IMR-90 (cell line): Measurements from ENCODE around the gene ZNRD2. TPM values are rescaled to one million over a fixed set of nuclear protein-coding genes. Genes with fewer than 3 reads are reported as not detected.
A peak's percentile ranks its signal among the peaks of the same experiment; 100 is the strongest.

Experiments used
- ATAC-seq: fragments of 200-7000 bp; cut with Tn5 transposase; 2 replicates; pipeline ENCODE4 v1.9.1; 2020; ENCODE audit warnings: low read depth, mild to moderate bottlenecking, moderate library complexity
- BruUV-seq: library from RNA; stranded (reverse); fragments of 400-500 nt; replicated peaks from 2 replicates; lab custom pipeline; 2021; lab: Mats Ljungman, UMichigan
- CTCF ChIA-PET: fragments of 300-600 bp; formaldehyde crosslinking; extraction: SDS; loops from one replicate; lab custom pipeline; 2021; ENCODE audit warnings: antibody characterized with exemption; lab: Yijun Ruan, JAX
- POLR2A ChIA-PET: fragments of 300-600 bp; sonication (Branson Sonifier 250); formaldehyde crosslinking; loops from one replicate; lab custom pipeline; 2022; ENCODE audit warnings: antibody characterized with exemption; ENCODE audit not compliant: unreplicated experiment; lab: Charles Lee
- DNase-seq: peaks from one replicate; pipeline ENCODE4 v3.0.0; 2013
- H2AFZ ChIP-seq: replicated peaks from 2 replicates; pipeline ENCODE3; 2013; ENCODE audit warnings: low read length, mild to moderate bottlenecking; ENCODE audit not compliant: poor library complexity
- H2AK5ac ChIP-seq: 2 replicates; pipeline ENCODE4 v1.6.1; 2013; ENCODE audit warnings: low read depth, low read length, inconsistent platforms
- H2AK9ac ChIP-seq: replicated peaks from 2 replicates; pipeline ENCODE3; 2013; ENCODE audit warnings: mild to moderate bottlenecking, low read depth, low read length, moderate library complexity; ENCODE audit not compliant: poor library complexity
- H2BK120ac ChIP-seq: 2 replicates; pipeline ENCODE4 v1.6.1; 2013; ENCODE audit warnings: low read depth, low read length, inconsistent platforms
- H2BK15ac ChIP-seq: 3 replicates; pipeline ENCODE4 v1.6.1; 2013; ENCODE audit warnings: low read depth, low read length, inconsistent platforms
- H2BK20ac ChIP-seq: 2 replicates; pipeline ENCODE4 v1.6.1; 2013; ENCODE audit warnings: low read depth, mild to moderate bottlenecking, inconsistent platforms, low read length, moderate library complexity
- H2BK5ac ChIP-seq: 2 replicates; pipeline ENCODE4 v1.6.1; 2013; ENCODE audit warnings: mild to moderate bottlenecking, low read depth, low read length, inconsistent platforms; ENCODE audit not compliant: poor library complexity, severe bottlenecking
- H3K14ac ChIP-seq: replicated peaks from 2 replicates; pipeline ENCODE4 v1.6.1; 2013; ENCODE audit warnings: low read depth, low read length, inconsistent platforms
- H3K18ac ChIP-seq: 2 replicates; pipeline ENCODE4 v1.6.1; 2013; ENCODE audit warnings: low read depth, low read length, control low read depth
- H3K23ac ChIP-seq: 2 replicates; pipeline ENCODE4 v1.6.1; 2013; ENCODE audit warnings: low read depth, low read length, inconsistent platforms
- H3K27ac ChIP-seq: 2 replicates; pipeline ENCODE4 v1.5.1; 2013; ENCODE audit warnings: mild to moderate bottlenecking, control low read depth, low read length; ENCODE audit not compliant: insufficient read depth
- H3K27me3 ChIP-seq: 2 replicates; pipeline ENCODE4 v1.6.1; 2013; ENCODE audit warnings: low read length; ENCODE audit not compliant: control insufficient read depth, insufficient read depth
- H3K36me3 ChIP-seq: 2 replicates; pipeline ENCODE4 v1.6.1; 2013; ENCODE audit warnings: low read length, mixed read lengths; ENCODE audit not compliant: control insufficient read depth, insufficient read depth
- H3K4ac ChIP-seq: 2 replicates; pipeline ENCODE4 v1.6.1; 2013; ENCODE audit warnings: low read depth, low read length, inconsistent platforms
- H3K4me1 ChIP-seq: 2 replicates; pipeline ENCODE4 v1.6.1; 2013; ENCODE audit warnings: low read length, mixed read lengths; ENCODE audit not compliant: control insufficient read depth, insufficient read depth
- H3K4me2 ChIP-seq: 2 replicates; pipeline ENCODE4 v1.6.1; 2013; ENCODE audit warnings: low read depth, mild to moderate bottlenecking, control low read depth, low read length, moderate library complexity
- H3K4me3 ChIP-seq: 2 replicates; pipeline ENCODE4 v1.5.1; 2013; ENCODE audit warnings: low read depth, mild to moderate bottlenecking, control low read depth, low read length, moderate library complexity; ENCODE audit not compliant: insufficient read depth
- H3K56ac ChIP-seq: 2 replicates; pipeline ENCODE4 v1.6.1; 2013; ENCODE audit warnings: low read length, inconsistent platforms; ENCODE audit not compliant: insufficient read depth; ENCODE audit errors: extremely low read depth
- H3K79me1 ChIP-seq, 2 experiments: 2 replicates each; pipeline ENCODE4 v1.6.1; 2013; ENCODE audit warnings: low read length in 2 of 2, inconsistent platforms in 1 of 2, low read depth in 1 of 2
- H3K9ac ChIP-seq: 2 replicates; pipeline ENCODE4 v1.6.1; 2013; ENCODE audit warnings: low read depth, low read length, control low read depth
- H3K9me1 ChIP-seq: 2 replicates; pipeline ENCODE4 v1.6.1; 2013; ENCODE audit warnings: low read length, inconsistent platforms; ENCODE audit not compliant: insufficient read depth
- H3K9me3 ChIP-seq: 2 replicates; pipeline ENCODE4 v1.6.1; 2013; ENCODE audit warnings: low read length; ENCODE audit not compliant: control insufficient read depth, insufficient read depth
- H4K20me1 ChIP-seq: 2 replicates; pipeline ENCODE4 v1.6.1; 2013; ENCODE audit warnings: low read length, inconsistent platforms; ENCODE audit not compliant: insufficient read depth
- H4K5ac ChIP-seq: 2 replicates; pipeline ENCODE4 v1.6.1; 2013; ENCODE audit warnings: mild to moderate bottlenecking, low read depth, low read length, control low read depth
- H4K8ac ChIP-seq, 2 experiments: 2 replicates each; pipeline ENCODE4 v1.6.1; 2013; ENCODE audit warnings: low read depth in 2 of 2, low read length in 2 of 2, control low read depth in 1 of 2, inconsistent platforms in 1 of 2
- H4K91ac ChIP-seq: 2 replicates; pipeline ENCODE4 v1.6.1; 2013; ENCODE audit warnings: low read depth, low read length, inconsistent platforms; ENCODE audit not compliant: insufficient read depth
- MAZ ChIP-seq: IDR thresholded peaks from 2 replicates; pipeline ENCODE4 v1.6.1; 2012; ENCODE audit warnings: low read depth, mild to moderate bottlenecking, low read length, improper control_type of control experiment, moderate library complexity, borderline replicate concordance
- MXI1 ChIP-seq: IDR thresholded peaks from 2 replicates; pipeline ENCODE4 v1.6.1; 2012; ENCODE audit warnings: low read depth, mild to moderate bottlenecking, low read length, moderate library complexity, borderline replicate concordance
- RAD21 ChIP-seq: IDR thresholded peaks from 2 replicates; pipeline ENCODE4 v1.6.1; 2012; ENCODE audit warnings: low read length, improper control_type of control experiment
- RCOR1 ChIP-seq: IDR thresholded peaks from 2 replicates; pipeline ENCODE4 v1.6.1; 2012; ENCODE audit warnings: mild to moderate bottlenecking, low read length, improper control_type of control experiment; ENCODE audit not compliant: insufficient replicate concordance
- USF2 ChIP-seq: fragments of 150-350 bp; IDR thresholded peaks from 2 replicates; pipeline ENCODE4 v1.6.1; 2017; ENCODE audit warnings: mild to moderate bottlenecking, antibody characterized with exemption, low read length, low read depth
- WGBS, 2 experiments: methylation state at CpG; one replicate each; pipeline versions ENCODE4 v1.1.5 to v1.1.7; 2013; ENCODE audit warnings: missing lambda C conversion rate in 2 of 2; ENCODE audit not compliant: insufficient read length in 1 of 2; ENCODE audit errors: extremely low coverage in 2 of 2; 5-methylcytosine and 5-hydroxymethylcytosine counted together
- dilution Hi-C: fragments of 300-500 bp; cut with HindIII; formaldehyde crosslinking; loops from one replicate; pipeline ENCODE4 v1.14.3; 2018; ENCODE audit warnings: low sequenced_read_pairs; ENCODE audit not compliant: unreplicated experiment
- in situ Hi-C: fragments of 300-500 bp; cut with MboI; formaldehyde crosslinking; loops from 3 replicates; pipeline ENCODE4 v1.14.3; 2019; ENCODE audit warnings: low sequenced_read_pairs, inconsistent platforms, mixed read lengths
- intact Hi-C: fragments of 100-400 bp; cut with micrococcal nuclease; formaldehyde crosslinking; loops from 2 replicates; pipeline ENCODE4 v1.10.0; 2022
- polyA plus RNA-seq, 3 experiments: library from polyadenylated mRNA; depleted of rRNA; stranded (reverse); fragments of >200 nt; gene quantifications; 2 replicates each; pipeline ENCODE4 v1.2.3, GENCODE V29; 2012; ENCODE audit warnings: low replicate concordance in 1 of 3
- total RNA-seq: library from RNA; depleted of rRNA; stranded (reverse); fragments of >200 nt; gene quantifications from 2 replicates; pipeline ENCODE4 v1.2.3, GENCODE V29; 2012

Gene ZNRD2
- total and polyA plus RNA-seq, 2 of the 4 experiments (the other 2 are of a cell fraction) = 75.6 to 90.3 TPM

DNA sequence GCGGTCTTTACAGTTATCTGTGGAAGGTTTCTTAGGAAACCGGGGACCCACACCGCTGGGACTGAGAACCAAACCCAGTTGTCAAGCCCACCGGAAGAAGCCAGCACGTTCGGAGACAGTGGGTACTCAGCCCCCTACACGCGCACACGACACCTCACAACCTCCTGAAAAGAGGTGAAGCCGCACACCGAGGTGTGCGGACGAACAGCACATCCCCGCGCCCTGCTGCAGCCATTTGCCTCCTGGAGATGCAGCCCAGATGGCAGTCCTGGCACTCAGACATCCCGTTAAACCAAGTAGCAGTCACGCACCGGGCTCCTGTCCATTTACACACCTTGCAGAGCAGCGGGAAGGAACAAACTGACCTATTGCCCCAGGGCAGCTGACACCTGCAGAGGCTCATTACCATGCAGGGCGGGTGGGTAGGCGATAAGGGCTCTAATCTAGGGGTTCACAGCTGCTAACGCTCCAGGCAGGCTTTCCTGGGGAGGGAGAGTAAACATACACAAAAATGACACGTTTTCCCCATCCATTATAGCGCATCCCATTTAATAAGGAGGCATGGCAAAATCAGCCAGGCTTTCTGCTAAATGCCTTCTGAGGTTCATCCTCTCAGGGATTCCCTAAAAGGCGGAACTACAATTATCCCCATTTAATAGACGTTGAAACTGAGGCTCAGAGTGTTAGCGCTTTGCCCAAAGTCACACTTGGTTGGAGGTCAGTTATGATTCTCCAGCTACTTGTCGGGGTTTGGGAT lies 4.7 kb downstream of the ZNRD2 start:
- Histone ChIP-seq H2BK15ac (peak overlapping the region; percentile 76; the same call in 2 of the 3 replicates), H2BK5ac (peak overlapping the region; percentile 76), H2AK5ac (peak overlapping the region; percentile 98), H2AFZ (peak overlapping the region; percentile 90), H2BK20ac (peak overlapping the region; percentile 34; the same call in 1 of the 2 replicates), H3K9me3 (no peaks in the 10 kb centered on the region), H3K79me1 (peaks cover 24 to 73% of the 10 kb centered on the region in 2 experiments), H4K91ac (peak overlapping the region; percentile 80), H3K27ac (peak overlapping the region; percentile 75), H3K4me1 (peaks cover 33% of the 10 kb centered on the region), H3K9me1 (peaks cover 8% of the 10 kb centered on the region), H3K36me3 (peaks cover 8% of the 10 kb centered on the region; the same call in 1 of the 2 replicates), H3K4me2 (peak overlapping the region; percentile 87), H2BK120ac (peak overlapping the region; percentile 83), H4K20me1 (peaks cover 33% of the 10 kb centered on the region), H4K5ac (peak overlapping the region; percentile 86), H3K14ac (peak overlapping the region; percentile 96), H3K56ac (peak overlapping the region; percentile 70), H3K9ac (peak overlapping the region; percentile 72), H3K23ac (peak overlapping the region; percentile 93), H3K4me3 (peak overlapping the region; percentile 58), H3K27me3 (no peaks in the 10 kb centered on the region), H3K4ac (peak overlapping the region; percentile 96), H3K18ac (peak overlapping the region; percentile 11; the same call in 1 of the 2 replicates), H2AK9ac (peak overlapping the region; percentile 91), H4K8ac (peak overlapping the region; percentile 58 to 90; a peak in 3 of 4 replicates)
- intact Hi-C loops (loop anchor here (5.0 kb wide), 2 partner anchors 32 to 193 kb away; partner anchors contain the start of gene SLC25A45), in situ Hi-C loops (no loop called here), dilution Hi-C loops (no loop called here)
- ChIA-PET CTCF (no interaction called here), POLR2A (no interaction called here)
- BruUV-seq = no TSS peak
- 66% methylated on average over 16 of the region's 28 CpGs; no CpG with 5 or more reads in 1 of the 2 experiments for WGBS, 2 experiments
- ATAC-seq (no peak), DNase-seq (no peak)
- TF ChIP-seq RAD21 (no peak), MXI1 (no peak), MAZ (no peak), RCOR1 (no peak), USF2 (no peak)
